H9 (cell line): ENCODE measurements around the gene P2RY12. TPM values are rescaled to one million over a fixed set of nuclear protein-coding genes. Genes with fewer than 3 reads are reported as not detected.

Source experiments
- DNase-seq: peaks from one replicate; pipeline ENCODE4 v3.0.0-alpha.2; 2017
- H2AFZ ChIP-seq: one replicate; pipeline ENCODE4 v1.6.1; 2013; ENCODE audit warnings: mild to moderate bottlenecking, low read length, control low read depth, moderate library complexity
- H2AK5ac ChIP-seq: 2 replicates; pipeline ENCODE4 v1.6.1; 2013; ENCODE audit warnings: low read length, control low read depth, mixed read lengths; ENCODE audit not compliant: insufficient read length
- H2BK120ac ChIP-seq: one replicate; pipeline ENCODE4 v1.6.1; 2013; ENCODE audit warnings: low read depth, mild to moderate bottlenecking, low read length, control low read depth, inconsistent platforms; ENCODE audit not compliant: poor library complexity, severe bottlenecking
- H2BK12ac ChIP-seq: 2 replicates; pipeline ENCODE4 v1.6.1; 2013; ENCODE audit warnings: low read length, control low read depth, mixed read lengths, low read depth; ENCODE audit not compliant: insufficient read length
- H2BK15ac ChIP-seq: 2 replicates; pipeline ENCODE4 v1.6.1; 2013; ENCODE audit warnings: low read depth, low read length, control low read depth
- H2BK20ac ChIP-seq: one replicate; pipeline ENCODE4 v1.6.1; 2013; ENCODE audit warnings: low read depth, mild to moderate bottlenecking, low read length, control low read depth, inconsistent platforms; ENCODE audit not compliant: poor library complexity, severe bottlenecking
- H2BK5ac ChIP-seq: 2 replicates; pipeline ENCODE4 v1.6.1; 2013; ENCODE audit warnings: low read length, control low read depth, mixed read lengths; ENCODE audit not compliant: insufficient read length
- H3K14ac ChIP-seq: 2 replicates; pipeline ENCODE4 v1.6.1; 2013; ENCODE audit warnings: low read length, control low read depth; ENCODE audit not compliant: insufficient read depth
- H3K18ac ChIP-seq: 2 replicates; pipeline ENCODE4 v1.6.1; 2013; ENCODE audit warnings: low read depth, mild to moderate bottlenecking, mixed read lengths, low read length, control low read depth; ENCODE audit not compliant: insufficient read length
- H3K23ac ChIP-seq: 2 replicates; pipeline ENCODE4 v1.6.1; 2013; ENCODE audit warnings: low read length, control low read depth, mixed read lengths, low read depth; ENCODE audit not compliant: insufficient read length
- H3K23me2 ChIP-seq: 2 replicates; pipeline ENCODE4 v1.6.1; 2013; ENCODE audit warnings: low read depth, mild to moderate bottlenecking, mixed read lengths, low read length, control low read depth; ENCODE audit not compliant: insufficient read length, poor library complexity, severe bottlenecking
- H3K27ac ChIP-seq: 2 replicates; pipeline ENCODE4 v1.5.1; 2013; ENCODE audit warnings: low read length, control low read depth, mixed read lengths, low read depth; ENCODE audit not compliant: insufficient read length
- H3K27me3 ChIP-seq: 2 replicates; pipeline ENCODE4 v1.6.1; 2013; ENCODE audit warnings: low read length, control low read depth, inconsistent platforms; ENCODE audit not compliant: insufficient read depth
- H3K4ac ChIP-seq: 2 replicates; pipeline ENCODE4 v1.6.1; 2013; ENCODE audit warnings: low read depth, mild to moderate bottlenecking, control low read depth, inconsistent platforms, low read length, moderate library complexity
- H3K4me1 ChIP-seq: 2 replicates; pipeline ENCODE4 v1.6.1; 2013; ENCODE audit warnings: low read length, control low read depth, inconsistent platforms; ENCODE audit not compliant: insufficient read depth
- H3K4me2 ChIP-seq: 2 replicates; pipeline ENCODE4 v1.6.1; 2013; ENCODE audit warnings: low read length, control low read depth, mixed read lengths; ENCODE audit not compliant: insufficient read length, insufficient read depth
- H3K56ac ChIP-seq: 2 replicates; pipeline ENCODE4 v1.6.1; 2013; ENCODE audit warnings: low read depth, mild to moderate bottlenecking, mixed read lengths, low read length, control low read depth; ENCODE audit not compliant: insufficient read length
- H3K79me1 ChIP-seq: 2 replicates; pipeline ENCODE4 v1.6.1; 2013; ENCODE audit warnings: low read depth, mild to moderate bottlenecking, moderate library complexity, low read length, control low read depth, inconsistent platforms; ENCODE audit not compliant: insufficient read depth, poor library complexity, severe bottlenecking
- H3K79me2 ChIP-seq: 2 replicates; pipeline ENCODE4 v1.6.1; 2013; ENCODE audit warnings: low read length, control low read depth, inconsistent platforms; ENCODE audit not compliant: insufficient read depth
- H3K9ac ChIP-seq: 2 replicates; pipeline ENCODE4 v1.6.1; 2013; ENCODE audit warnings: low read length, control low read depth, mixed read lengths; ENCODE audit not compliant: insufficient read length; ENCODE audit errors: extremely low read depth
- H3K9me3 ChIP-seq: one replicate; pipeline ENCODE4 v1.6.1; 2013; ENCODE audit warnings: low read depth, low read length, inconsistent platforms; ENCODE audit not compliant: control insufficient read depth
- H3T11ph ChIP-seq: one replicate; pipeline ENCODE4 v1.6.1; 2013; ENCODE audit warnings: mild to moderate bottlenecking, low read length, control low read depth, inconsistent platforms
- H4K20me1 ChIP-seq: one replicate; pipeline ENCODE4 v1.6.1; 2013; ENCODE audit not compliant: control insufficient read depth, insufficient read length, insufficient read depth
- H4K5ac ChIP-seq: 2 replicates; pipeline ENCODE4 v1.6.1; 2013; ENCODE audit warnings: low read depth, mild to moderate bottlenecking, mixed read lengths, low read length, control low read depth; ENCODE audit not compliant: insufficient read length
- H4K8ac ChIP-seq: replicated peaks from 2 replicates; pipeline ENCODE4 v1.6.1; 2013; ENCODE audit warnings: low read length, control low read depth, mixed read lengths, low read depth; ENCODE audit not compliant: insufficient read length
- H4K91ac ChIP-seq: 2 replicates; pipeline ENCODE4 v1.6.1; 2013; ENCODE audit warnings: low read depth, mild to moderate bottlenecking, moderate library complexity, mixed read lengths, low read length, control low read depth; ENCODE audit not compliant: insufficient read length
- H3K27ac Mint-ChIP-seq, 3 experiments: 2 replicates in 2 of 3; 3 replicates in 1 of 3; pipeline ENCODE4 v1.8.0; 2020 to 2021; ENCODE audit warnings: mixed read lengths in 3 of 3, mild to moderate bottlenecking in 1 of 3, moderate library complexity in 1 of 3
- H3K27me3 Mint-ChIP-seq: 2 replicates; pipeline ENCODE4 v1.8.0; 2021; ENCODE audit warnings: low read depth, mild to moderate bottlenecking, moderate library complexity, mixed read lengths
- H3K36me3 Mint-ChIP-seq, 3 experiments: 2 replicates in 2 of 3; 3 replicates in 1 of 3; pipeline ENCODE4 v1.8.0; 2020 to 2021; ENCODE audit warnings: low read depth in 3 of 3, mixed read lengths in 3 of 3; ENCODE audit not compliant: insufficient read depth in 1 of 3
- H3K4me1 Mint-ChIP-seq, 2 experiments: 2 replicates each; pipeline ENCODE4 v1.8.0; 2020; ENCODE audit warnings: mixed read lengths in 2 of 2
- H3K4me3 Mint-ChIP-seq, 2 experiments: 2 replicates in 1 of 2; 3 replicates in 1 of 2; pipeline ENCODE4 v1.8.0; 2020 to 2021; ENCODE audit warnings: mild to moderate bottlenecking in 2 of 2, mixed read lengths in 2 of 2, moderate library complexity in 1 of 2
- H3K9me3 Mint-ChIP-seq, 2 experiments: 2 replicates in 1 of 2; 3 replicates in 1 of 2; pipeline ENCODE4 v1.8.0; 2020; ENCODE audit warnings: mild to moderate bottlenecking in 2 of 2, mixed read lengths in 2 of 2, moderate library complexity in 1 of 2
- WGBS: extraction: QIAGEN DNeasy Blood & Tissue Kit; methylation state at CpG from one replicate; pipeline ENCODE4 v1.1.7; 2013; ENCODE audit warnings: missing lambda C conversion rate, low lambda C conversion rate, mixed read lengths; ENCODE audit not compliant: insufficient read length; ENCODE audit errors: extremely low coverage; 5-methylcytosine and 5-hydroxymethylcytosine counted together
- total RNA-seq: library from RNA; stranded (reverse); gene quantifications from 2 replicates; pipeline ENCODE4 v1.2.1, GENCODE V29; 2021
- TF ChIP-seq, protein P1 (sequence below): fragments of 200-600 bp; sonication (generic); conservative IDR thresholded peaks from 3 replicates; pipeline ENCODE4 v1.8.0; 2021; ENCODE audit warnings: antibody characterized with exemption, mild to moderate bottlenecking

P2RY12 gene
- total RNA-seq, 1 experiment from 2014 or later: not detected

DNA sequence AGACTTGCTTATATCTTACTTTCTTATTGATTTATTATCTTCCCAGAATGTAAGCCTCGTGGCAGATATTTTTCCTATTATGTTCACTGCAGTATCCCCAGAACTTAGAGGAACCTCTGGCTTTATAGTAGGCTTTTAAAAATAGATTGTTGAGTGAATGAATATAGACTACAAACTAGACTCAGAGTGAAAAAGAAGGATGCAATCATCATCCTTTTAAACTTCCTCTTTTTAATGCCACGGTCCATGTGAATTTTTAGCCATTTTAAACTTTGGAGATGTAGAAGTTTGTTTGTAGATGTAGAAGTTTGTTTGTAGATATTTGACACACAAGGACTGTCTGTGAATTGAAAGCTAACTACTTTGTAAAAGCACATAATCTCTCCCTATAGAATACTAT, 7.2 kb upstream of the P2RY12 start:
- H4K91ac ChIP-seq: no peak overlapping the region
- no peak overlapping the region for H2AFZ ChIP-seq
- H3K18ac ChIP-seq: no peak overlapping the region
- H3K79me2 ChIP-seq: no peaks in the 10 kb centered on the region
- no peak overlapping the region for H3K56ac ChIP-seq
- no peak overlapping the region for H3T11ph ChIP-seq
- no peak overlapping the region for H2BK20ac ChIP-seq
- WGBS: no CpG with 5 or more reads among the region's 2 CpGs
- no peak overlapping the region for H3K23ac ChIP-seq
- H3K4me1 Mint-ChIP-seq: peaks cover 34 to 38% of the 10 kb centered on the region in 2 experiments
- DNase-seq: no peak
- no peak overlapping the region for H3K9ac ChIP-seq
- no peak overlapping the region for H4K5ac ChIP-seq
- H3K27me3 ChIP-seq: no peaks in the 10 kb centered on the region
- no peaks in the 10 kb centered on the region for H3K9me3 ChIP-seq
- TF ChIP-seq, protein P1, sequence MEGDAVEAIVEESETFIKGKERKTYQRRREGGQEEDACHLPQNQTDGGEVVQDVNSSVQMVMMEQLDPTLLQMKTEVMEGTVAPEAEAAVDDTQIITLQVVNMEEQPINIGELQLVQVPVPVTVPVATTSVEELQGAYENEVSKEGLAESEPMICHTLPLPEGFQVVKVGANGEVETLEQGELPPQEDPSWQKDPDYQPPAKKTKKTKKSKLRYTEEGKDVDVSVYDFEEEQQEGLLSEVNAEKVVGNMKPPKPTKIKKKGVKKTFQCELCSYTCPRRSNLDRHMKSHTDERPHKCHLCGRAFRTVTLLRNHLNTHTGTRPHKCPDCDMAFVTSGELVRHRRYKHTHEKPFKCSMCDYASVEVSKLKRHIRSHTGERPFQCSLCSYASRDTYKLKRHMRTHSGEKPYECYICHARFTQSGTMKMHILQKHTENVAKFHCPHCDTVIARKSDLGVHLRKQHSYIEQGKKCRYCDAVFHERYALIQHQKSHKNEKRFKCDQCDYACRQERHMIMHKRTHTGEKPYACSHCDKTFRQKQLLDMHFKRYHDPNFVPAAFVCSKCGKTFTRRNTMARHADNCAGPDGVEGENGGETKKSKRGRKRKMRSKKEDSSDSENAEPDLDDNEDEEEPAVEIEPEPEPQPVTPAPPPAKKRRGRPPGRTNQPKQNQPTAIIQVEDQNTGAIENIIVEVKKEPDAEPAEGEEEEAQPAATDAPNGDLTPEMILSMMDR: no peak
- H2BK5ac ChIP-seq: no peak overlapping the region
- H3K36me3 Mint-ChIP-seq: peaks cover 19 to 37% (median 21%) of the 10 kb centered on the region in 3 experiments
- no peak overlapping the region for H3K14ac ChIP-seq
- H2BK12ac ChIP-seq: no peak overlapping the region
- no peak overlapping the region for H3K4me2 ChIP-seq
- H4K8ac ChIP-seq: no peak overlapping the region
- H2BK15ac ChIP-seq: no peak overlapping the region
- no peak overlapping the region for H3K4ac ChIP-seq
- H3K79me1 ChIP-seq: no peaks in the 10 kb centered on the region
- H4K20me1 ChIP-seq: no peaks in the 10 kb centered on the region
- no peak overlapping the region for H2AK5ac ChIP-seq
- no peak overlapping the region for H3K27ac ChIP-seq
- no peaks in the 10 kb centered on the region for H3K9me3 Mint-ChIP-seq
- H3K27me3 Mint-ChIP-seq: no peaks in the 10 kb centered on the region
- H3K27ac Mint-ChIP-seq: no peak overlapping the region
- no peaks in the 10 kb centered on the region for H3K23me2 ChIP-seq
- H2BK120ac ChIP-seq: no peak overlapping the region
- no peak overlapping the region for H3K4me3 Mint-ChIP-seq
- peaks cover 2% of the 10 kb centered on the region; the same call in 1 of the 2 replicates for H3K4me1 ChIP-seq
